ENCODE measurements around the gene PAX8.
"Not testable (repeated sequence)": the region's sequence is repeated elsewhere in the genome, so short reads cannot be mapped to it uniquely, and the experiment has no call there.

The PAX8 gene

DNA sequence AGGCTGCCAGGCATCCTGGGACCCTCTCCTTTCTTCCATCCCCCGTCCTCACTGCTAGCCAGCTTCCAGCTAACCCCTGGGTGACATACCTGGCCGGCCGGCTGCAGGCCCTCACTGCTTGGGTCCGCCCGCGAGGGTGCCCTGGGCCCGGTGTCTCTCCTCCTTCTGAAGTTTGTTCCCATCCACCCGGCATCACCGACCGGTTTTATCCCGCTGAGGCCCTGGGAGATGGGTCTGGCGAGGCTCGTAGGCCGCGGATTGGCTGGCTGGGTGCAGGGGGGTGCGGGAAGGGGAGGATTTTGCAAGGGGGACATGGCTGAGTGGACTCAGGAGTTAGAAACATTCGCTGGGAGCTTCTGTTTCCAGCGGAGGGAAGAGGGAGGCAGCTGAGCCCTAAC is at the start of gene PAX8:
Gene PAX8, minus strand, starts transcription at position 180 of the 398 bp plus-strand sequence. CDS start 527 bp downstream, outside the sequence.
- no peak for DNase-seq

DNA sequence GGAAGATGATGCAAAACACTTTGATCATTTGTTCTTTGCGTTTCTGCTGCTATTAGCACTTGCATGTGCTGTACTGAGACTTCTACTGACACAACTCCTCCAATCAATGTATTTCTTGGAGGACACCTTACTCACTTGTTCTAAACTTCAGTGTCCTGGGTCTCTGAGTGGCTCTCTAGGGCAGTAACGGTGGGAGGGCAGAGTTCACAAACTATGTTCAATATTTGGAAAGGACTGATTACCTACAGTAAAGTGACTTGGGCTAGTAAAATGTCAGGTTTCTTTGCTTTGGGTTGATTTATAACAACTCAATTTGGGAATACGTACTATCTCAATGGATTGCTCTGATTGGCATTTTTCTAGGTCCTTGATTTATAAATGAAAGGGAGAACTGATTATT is 49.3 kb upstream of the PAX8 start:
- DNase-seq: no peak

DNA sequence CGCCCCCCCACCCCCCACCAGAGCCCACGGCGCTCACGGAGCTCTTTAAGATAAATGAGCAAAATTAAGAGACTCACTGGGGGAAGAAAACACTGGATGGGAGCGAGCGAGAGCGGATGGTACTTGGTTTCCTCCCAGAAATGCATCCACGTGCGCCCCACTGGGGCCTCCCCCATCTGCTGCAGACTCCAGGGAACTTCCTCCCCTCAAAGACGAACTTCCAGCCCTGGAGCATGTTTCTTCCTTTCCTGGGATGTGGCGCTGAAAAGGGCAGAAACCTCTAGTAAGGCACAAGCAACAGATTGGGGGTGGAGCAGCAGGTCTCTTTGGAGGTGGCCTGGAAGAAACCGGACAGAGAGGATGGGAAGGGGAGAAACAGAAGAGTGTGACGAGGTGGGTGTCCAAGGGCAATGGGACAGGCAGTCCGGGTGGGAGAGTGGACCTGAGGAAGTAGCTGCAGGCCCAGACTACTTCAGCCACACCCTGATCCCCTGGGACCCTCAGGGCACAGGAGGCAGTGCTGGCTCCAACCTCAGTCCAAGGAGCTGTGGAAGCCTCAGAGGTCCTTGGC is 46.5 kb upstream of the PAX8 start:
- not testable (repeated sequence) for DNase-seq

GRCh38 chr2:113324684-113325160 is 46.0 kb upstream of the PAX8 start:
- peak; percentile 43 for DNase-seq

- not testable (repeated sequence) for DNase-seq
These were observed 44.4 kb upstream of the PAX8 start for GRCh38 chr2:113323129-113323528.

GRCh38 chr2:113320106-113320505 is 41.4 kb upstream of the PAX8 start:
- DNase-seq: not testable (repeated sequence)

- DNase-seq: not testable (repeated sequence)
These were observed 40.2 kb upstream of the PAX8 start for GRCh38 chr2:113318941-113319340.

DNA sequence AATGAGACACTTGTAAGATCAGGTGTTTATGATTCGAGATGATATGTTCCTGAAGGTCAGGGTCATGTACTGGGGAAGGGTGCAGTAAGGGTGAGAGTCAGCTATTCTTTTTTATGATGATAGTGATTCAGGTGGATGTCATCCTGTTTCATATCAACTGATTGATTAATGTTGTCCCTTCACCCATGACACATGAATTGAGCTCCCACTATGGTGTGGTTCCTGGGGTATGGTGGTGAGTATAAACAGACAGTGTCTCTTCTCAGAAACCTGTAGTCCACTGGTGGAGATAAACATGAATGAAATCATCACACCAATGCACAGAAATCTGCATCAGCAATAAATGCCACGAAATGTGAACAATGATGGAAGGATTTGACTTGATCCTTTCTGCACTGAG is 37.4 kb upstream of the PAX8 start:
- no peak for DNase-seq

- not testable (repeated sequence) for DNase-seq
These were observed 35.9 kb upstream of the PAX8 start for GRCh38 chr2:113314663-113315062.

DNA sequence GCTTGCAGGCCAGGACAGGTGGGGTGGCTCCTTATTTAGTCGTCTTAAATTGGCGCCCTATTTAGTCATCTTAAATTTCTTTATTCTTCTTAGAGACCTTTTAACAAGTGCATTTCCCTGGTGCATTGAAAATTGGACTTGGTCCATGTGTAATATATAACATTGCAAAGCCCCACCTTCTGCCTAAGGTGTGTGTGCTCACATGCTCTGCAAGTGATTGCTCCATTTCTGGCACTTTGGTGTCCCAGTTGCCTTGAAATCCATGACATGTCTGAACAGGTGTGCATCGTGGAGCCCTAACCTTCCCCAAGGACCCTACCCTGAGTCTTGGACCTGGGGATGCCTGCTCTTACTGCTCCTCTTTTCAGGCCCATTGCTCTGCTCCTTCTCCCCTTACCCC is 35.5 kb upstream of the PAX8 start:
- DNase-seq: not testable (repeated sequence)

- not testable (repeated sequence) for DNase-seq
These were observed 33.1 kb upstream of the PAX8 start for GRCh38 chr2:113311781-113312180.

GRCh38 chr2:113311191-113311590 is 32.5 kb upstream of the PAX8 start:
- DNase-seq: not testable (repeated sequence)

- no peak for DNase-seq
These were observed 31.1 kb upstream of the PAX8 start for GRCh38 chr2:113309655-113310387.

DNA sequence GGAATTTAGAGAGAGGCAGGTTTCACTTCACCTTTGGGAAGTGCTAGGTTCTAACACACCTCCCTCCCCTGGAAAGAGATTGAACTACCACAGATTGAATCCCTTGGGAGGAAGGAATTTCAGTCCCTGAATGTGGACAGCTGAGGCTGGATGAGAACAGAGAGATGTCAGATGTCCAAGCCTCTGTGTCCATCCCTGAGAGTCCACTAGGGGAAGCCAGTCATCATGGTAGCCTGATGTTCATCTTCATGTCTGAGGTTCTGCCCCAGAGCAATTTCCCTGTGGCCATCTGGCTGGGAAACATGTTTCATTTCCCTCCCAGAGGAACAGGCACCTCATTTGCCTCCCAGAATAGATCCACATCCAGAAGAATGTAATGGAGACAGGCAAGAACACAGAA is 30.1 kb upstream of the PAX8 start:
- DNase-seq: not testable (repeated sequence)

- not testable (repeated sequence) for DNase-seq
These were observed 27.5 kb upstream of the PAX8 start for GRCh38 chr2:113306207-113306606.

GRCh38 chr2:113305749-113306148 is 27.0 kb upstream of the PAX8 start:
- DNase-seq: not testable (repeated sequence)

DNA sequence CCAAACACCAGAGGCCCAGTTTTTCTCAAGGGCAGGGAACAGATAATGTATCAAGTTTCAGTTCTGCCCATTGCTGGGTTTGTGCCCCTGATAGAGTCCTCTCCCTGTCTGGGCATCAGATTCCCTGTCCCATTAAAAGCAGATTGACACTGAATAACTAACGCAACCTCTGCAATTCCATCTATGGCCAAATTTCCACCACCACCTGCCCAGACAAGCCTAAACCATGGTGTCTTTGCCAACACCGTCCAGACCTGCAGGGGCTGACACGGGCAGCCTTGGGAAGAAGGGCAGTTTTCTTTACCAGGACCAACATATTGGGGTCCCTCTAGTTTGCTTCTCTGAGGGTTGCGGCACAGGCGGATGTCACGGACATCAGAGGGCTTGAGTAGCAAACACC is 26.4 kb upstream of the PAX8 start:
- DNase-seq: no peak

- no peak for DNase-seq
These were observed 26.0 kb upstream of the PAX8 start for GRCh38 chr2:113304702-113305101.

DNA sequence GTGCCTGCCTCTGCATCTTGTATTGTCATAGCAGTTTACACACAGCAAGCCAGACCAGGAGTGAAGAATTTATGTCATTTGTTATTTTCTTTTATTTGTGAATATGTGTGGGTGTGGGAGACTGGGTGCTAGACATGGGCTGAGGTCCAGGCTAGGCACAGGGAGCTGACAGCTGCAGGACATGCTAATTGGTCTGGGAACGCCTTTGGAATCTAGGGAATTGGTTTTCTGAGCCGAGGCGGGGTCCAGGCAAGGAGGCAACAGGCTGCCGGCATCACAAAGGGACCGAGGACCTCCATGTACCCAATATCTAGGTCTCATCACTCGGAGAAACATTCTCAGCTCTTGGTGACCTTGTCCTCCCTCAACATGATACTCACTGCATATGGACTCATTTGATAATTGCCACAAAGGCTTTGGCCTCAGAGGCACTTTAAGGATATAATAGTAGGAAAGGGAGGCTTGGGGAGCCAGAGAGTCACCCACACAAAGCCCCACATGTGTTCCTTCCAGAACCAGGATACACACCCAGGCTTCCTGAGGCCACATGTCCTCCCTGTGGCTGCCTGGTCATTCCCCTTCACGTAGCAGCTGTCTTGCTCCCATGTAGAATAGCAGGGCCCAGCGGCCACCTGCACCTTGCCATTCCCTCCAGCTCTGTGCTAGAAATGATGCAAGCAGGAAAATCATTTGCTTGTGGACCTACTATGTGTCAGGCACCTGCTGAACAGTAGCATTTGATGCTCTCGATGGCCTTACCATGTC is 23.7 kb upstream of the PAX8 start:
- not testable (repeated sequence) for DNase-seq

DNA sequence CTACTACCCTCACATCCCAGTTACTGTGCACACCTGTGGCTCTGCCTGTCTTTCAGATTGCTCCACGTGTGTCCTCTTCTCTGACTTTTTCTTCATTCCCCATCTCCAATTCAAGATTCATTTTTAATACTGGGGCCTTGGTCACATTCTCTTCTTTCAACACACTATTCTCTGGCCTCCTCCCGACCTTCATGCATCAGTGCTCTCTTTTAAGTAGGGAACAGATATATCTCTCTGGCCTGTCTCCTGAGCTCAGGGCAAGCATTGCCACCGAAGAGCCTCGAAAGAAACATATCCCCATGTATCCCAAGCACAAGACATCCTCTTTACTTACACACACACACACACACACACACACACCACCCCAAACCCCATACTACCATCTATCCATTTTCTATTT is 21.6 kb upstream of the PAX8 start:
- no peak for DNase-seq

GRCh38 chr2:113298176-113298575 is 19.5 kb upstream of the PAX8 start:
- no peak for DNase-seq

- peak; percentile 11 for DNase-seq
These were observed 18.9 kb upstream of the PAX8 start for GRCh38 chr2:113297590-113297989.

GRCh38 chr2:113291191-113291590 is 12.5 kb upstream of the PAX8 start:
- no peak for DNase-seq

DNA sequence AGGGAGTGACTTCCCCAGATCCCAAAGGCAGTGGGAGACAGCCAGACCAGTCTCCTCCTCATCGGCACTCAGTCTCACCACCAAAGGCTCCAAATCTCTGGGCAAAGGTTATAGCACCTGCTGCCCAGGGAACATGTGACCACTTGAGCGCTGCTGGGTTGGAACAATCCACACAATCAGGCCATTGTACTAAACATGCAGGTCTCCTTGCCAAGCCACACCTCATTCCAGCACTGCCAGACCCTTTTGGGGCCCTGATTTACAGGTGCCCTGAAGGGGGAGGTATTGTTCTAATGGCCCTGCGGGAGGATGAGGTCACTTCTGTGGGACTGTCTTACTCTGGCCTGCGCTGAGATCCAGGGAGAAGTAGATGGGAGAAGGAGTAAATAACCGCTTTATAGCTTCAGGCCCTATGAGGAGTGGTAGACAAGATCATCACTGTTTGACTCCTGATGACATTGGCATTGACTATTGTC is 10.0 kb upstream of the PAX8 start:
- not testable (repeated sequence) for DNase-seq
